ENCODE data around the gene LAMC3. TPM values are rescaled to one million over a fixed set of nuclear protein-coding genes. Genes with fewer than 3 reads are reported as not detected.

LAMC3 gene
- total RNA-seq, 2 donors from 2014 or later, result 16.7 to 41.2 TPM

DNA sequence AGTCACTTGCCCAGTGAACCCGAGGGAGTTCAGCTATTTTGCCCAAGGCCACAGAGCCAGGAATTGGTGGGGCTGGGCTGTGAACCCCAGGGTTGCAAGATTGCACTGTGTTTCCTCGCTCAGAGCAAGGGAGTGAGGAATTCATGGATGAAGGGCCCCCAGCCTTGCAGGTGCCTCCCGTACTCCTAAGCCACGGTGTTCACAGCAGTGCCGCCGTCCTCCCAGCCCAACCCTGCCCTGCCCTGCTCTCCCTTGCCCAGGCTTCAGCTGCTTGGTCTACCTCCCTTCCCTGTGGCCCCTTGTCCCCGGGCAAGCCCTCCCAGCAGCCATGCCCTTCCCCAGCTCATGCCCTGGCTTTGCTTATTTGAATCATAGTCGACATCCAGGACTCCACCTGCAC is 6.1 kb downstream of the LAMC3 start:
- no peaks in the 10 kb centered on the region for H3K27me3 Mint-ChIP-seq (ENCODE audit: insufficient read depth)
- peaks cover 30% of the 10 kb centered on the region for H3K4me1 Mint-ChIP-seq
- no peak overlapping the region for H3K4me3 Mint-ChIP-seq
- H3K9me3 Mint-ChIP-seq, result no peaks in the 10 kb centered on the region
- TF ChIP-seq, protein P1, sequence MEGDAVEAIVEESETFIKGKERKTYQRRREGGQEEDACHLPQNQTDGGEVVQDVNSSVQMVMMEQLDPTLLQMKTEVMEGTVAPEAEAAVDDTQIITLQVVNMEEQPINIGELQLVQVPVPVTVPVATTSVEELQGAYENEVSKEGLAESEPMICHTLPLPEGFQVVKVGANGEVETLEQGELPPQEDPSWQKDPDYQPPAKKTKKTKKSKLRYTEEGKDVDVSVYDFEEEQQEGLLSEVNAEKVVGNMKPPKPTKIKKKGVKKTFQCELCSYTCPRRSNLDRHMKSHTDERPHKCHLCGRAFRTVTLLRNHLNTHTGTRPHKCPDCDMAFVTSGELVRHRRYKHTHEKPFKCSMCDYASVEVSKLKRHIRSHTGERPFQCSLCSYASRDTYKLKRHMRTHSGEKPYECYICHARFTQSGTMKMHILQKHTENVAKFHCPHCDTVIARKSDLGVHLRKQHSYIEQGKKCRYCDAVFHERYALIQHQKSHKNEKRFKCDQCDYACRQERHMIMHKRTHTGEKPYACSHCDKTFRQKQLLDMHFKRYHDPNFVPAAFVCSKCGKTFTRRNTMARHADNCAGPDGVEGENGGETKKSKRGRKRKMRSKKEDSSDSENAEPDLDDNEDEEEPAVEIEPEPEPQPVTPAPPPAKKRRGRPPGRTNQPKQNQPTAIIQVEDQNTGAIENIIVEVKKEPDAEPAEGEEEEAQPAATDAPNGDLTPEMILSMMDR (conservative IDR thresholded peaks at IDR 0.05), result no peak
- no peak overlapping the region for H3K9ac ChIP-seq (ENCODE audit: extremely low read depth, low read length, poor library complexity, severe bottlenecking)
- H3K4me3 ChIP-seq (ENCODE audit: low read length), result no peak overlapping the region
- no peak for DNase-seq
- peaks cover 6% of the 10 kb centered on the region for H3K4me1 ChIP-seq (ENCODE audit: control insufficient read depth, insufficient read depth, low read length)
- no peaks in the 10 kb centered on the region for H3K36me3 ChIP-seq (ENCODE audit: control insufficient read depth, insufficient read depth, low read length)
- peaks cover 2% of the 10 kb centered on the region for H3K36me3 Mint-ChIP-seq (ENCODE audit: low read depth)
- no peaks in the 10 kb centered on the region for H3K9me3 ChIP-seq (ENCODE audit: control insufficient read depth, low read length)
- WGBS, 2 experiments (ENCODE audit: insufficient coverage in 1 of 2, insufficient read length in 1 of 2), result 93% methylated on average over 8 of the region's 8 CpGs
- no peaks in the 10 kb centered on the region for H3K27me3 ChIP-seq (ENCODE audit: control insufficient read depth, insufficient read depth, low read length, poor library complexity, severe bottlenecking)
- no peak overlapping the region for H3K27ac Mint-ChIP-seq
- no peak overlapping the region for H3K27ac ChIP-seq (ENCODE audit: low read depth, low read length)

DNA sequence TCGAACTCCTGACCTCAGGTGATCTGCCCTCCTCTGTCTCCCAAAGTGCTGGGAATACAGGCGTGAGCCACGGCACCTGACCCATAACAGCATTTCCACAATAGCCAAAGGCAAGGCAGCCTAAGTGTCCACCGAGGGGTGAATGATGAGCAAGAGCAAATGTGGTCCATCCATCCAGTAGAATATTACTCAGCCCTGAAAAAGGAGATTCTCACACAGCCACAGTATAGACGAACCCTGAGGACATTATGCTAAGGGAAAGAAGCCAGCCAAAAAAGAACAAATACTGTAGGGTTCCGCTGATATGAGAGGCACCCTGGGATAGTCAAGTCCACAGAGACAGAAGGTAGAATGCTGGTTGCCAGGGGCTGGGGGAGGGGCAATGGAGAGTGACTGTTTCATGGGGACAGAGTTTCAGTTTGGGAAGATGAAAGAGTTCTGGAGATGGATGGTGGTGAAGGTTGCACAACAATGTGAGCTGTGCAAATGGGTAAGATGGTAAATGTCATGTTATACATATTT is 7.0 kb downstream of the LAMC3 start:
- no peak for DNase-seq
- H3K36me3 ChIP-seq (ENCODE audit: control insufficient read depth, insufficient read depth, low read length), result no peaks in the 10 kb centered on the region
- no peak overlapping the region for H3K4me3 ChIP-seq (ENCODE audit: low read length)
- Mint-ChIP-seq H3K4me1 (peaks cover 23% of the 10 kb centered on the region), H3K27ac (peak overlapping the region; percentile 92), H3K4me3 (no peak overlapping the region), H3K9me3 (no peaks in the 10 kb centered on the region), H3K36me3 (ENCODE audit: low read depth) (peaks cover 2% of the 10 kb centered on the region), H3K27me3 (ENCODE audit: insufficient read depth) (no peaks in the 10 kb centered on the region)
- no peaks in the 10 kb centered on the region for H3K27me3 ChIP-seq (ENCODE audit: control insufficient read depth, insufficient read depth, low read length, poor library complexity, severe bottlenecking)
- no peak overlapping the region for H3K9ac ChIP-seq (ENCODE audit: extremely low read depth, low read length, poor library complexity, severe bottlenecking)
- TF ChIP-seq, protein P1 (conservative IDR thresholded peaks at IDR 0.05), result no peak
- peaks cover 6% of the 10 kb centered on the region for H3K4me1 ChIP-seq (ENCODE audit: control insufficient read depth, insufficient read depth, low read length)
- H3K9me3 ChIP-seq (ENCODE audit: control insufficient read depth, low read length), result no peaks in the 10 kb centered on the region
- WGBS, 2 experiments (ENCODE audit: insufficient coverage in 1 of 2, insufficient read length in 1 of 2), result 93 to 94% methylated on average over 3 to 6 of the region's 6 CpGs
- no peak overlapping the region for H3K27ac ChIP-seq (ENCODE audit: low read depth, low read length)

DNA sequence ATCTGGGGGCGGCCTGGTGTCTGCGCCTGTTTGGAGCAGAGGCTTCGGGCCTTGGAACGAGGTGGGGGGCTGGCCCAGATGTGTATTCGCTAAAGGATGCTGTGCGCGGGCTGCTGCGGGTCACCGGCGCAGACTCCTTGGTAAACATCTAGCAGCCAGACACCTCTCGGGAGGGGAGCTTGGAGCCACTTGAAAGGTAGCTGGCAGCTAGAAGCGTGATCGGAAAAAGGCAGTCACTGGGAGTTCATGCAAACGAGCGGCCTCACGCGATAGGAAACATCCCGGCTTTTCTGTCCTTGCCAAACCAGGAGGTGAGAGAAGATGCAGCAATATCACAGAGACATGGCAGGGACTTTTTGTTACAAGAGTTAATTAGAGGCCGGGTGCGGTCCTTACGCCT is 8.1 kb downstream of the LAMC3 start:
- WGBS, 2 experiments (ENCODE audit: insufficient coverage in 1 of 2, insufficient read length in 1 of 2), result 84 to 91% methylated on average over 17 to 21 of the region's 21 CpGs
- H3K4me3 ChIP-seq (ENCODE audit: low read length), result no peak overlapping the region
- Mint-ChIP-seq H3K27ac (peak overlapping the region; percentile 92), H3K36me3 (ENCODE audit: low read depth) (peaks cover 2% of the 10 kb centered on the region), H3K27me3 (ENCODE audit: insufficient read depth) (no peaks in the 10 kb centered on the region), H3K9me3 (no peaks in the 10 kb centered on the region), H3K4me1 (peaks cover 17% of the 10 kb centered on the region), H3K4me3 (no peak overlapping the region)
- H3K9me3 ChIP-seq (ENCODE audit: control insufficient read depth, low read length), result no peaks in the 10 kb centered on the region
- peak; percentile 91 for DNase-seq
- TF ChIP-seq, protein P1 (conservative IDR thresholded peaks at IDR 0.05), result no peak
- H3K27ac ChIP-seq (ENCODE audit: low read depth, low read length), result no peak overlapping the region
- no peaks in the 10 kb centered on the region for H3K27me3 ChIP-seq (ENCODE audit: control insufficient read depth, insufficient read depth, low read length, poor library complexity, severe bottlenecking)
- H3K4me1 ChIP-seq (ENCODE audit: control insufficient read depth, insufficient read depth, low read length), result peaks cover 4% of the 10 kb centered on the region
- no peak overlapping the region for H3K9ac ChIP-seq (ENCODE audit: extremely low read depth, low read length, poor library complexity, severe bottlenecking)
- no peaks in the 10 kb centered on the region for H3K36me3 ChIP-seq (ENCODE audit: control insufficient read depth, insufficient read depth, low read length)

Measured in endodermal cell (in vitro differentiated cells).